SK-N-SH treated with all-trans-retinoic acid at 6 μM for 48 hours (cell line): Measurements from ENCODE around the gene TNIK.

ENCODE experiments used
- ZNF8 ChIP-seq: fragments of 450-650 bp; formaldehyde crosslinking; IDR thresholded peaks from 2 replicates; pipeline ENCODE4 v1.5.0; 2020; ENCODE audit warnings: mild to moderate bottlenecking, moderate library complexity
- TF ChIP-seq, protein P1 (sequence below): fragments of 250-450 bp; sonication (Bioruptor Pico); IDR thresholded peaks from 2 replicates; pipeline ENCODE4 v1.5.0; 2020; ENCODE audit warnings: mild to moderate bottlenecking, moderate library complexity

GRCh38 chr3:171044384-171044783, 415.8 kb downstream of the TNIK start:
- TF ChIP-seq ZNF8 (CRISPR knock-in tag) = no peak
- TF ChIP-seq, protein P1, sequence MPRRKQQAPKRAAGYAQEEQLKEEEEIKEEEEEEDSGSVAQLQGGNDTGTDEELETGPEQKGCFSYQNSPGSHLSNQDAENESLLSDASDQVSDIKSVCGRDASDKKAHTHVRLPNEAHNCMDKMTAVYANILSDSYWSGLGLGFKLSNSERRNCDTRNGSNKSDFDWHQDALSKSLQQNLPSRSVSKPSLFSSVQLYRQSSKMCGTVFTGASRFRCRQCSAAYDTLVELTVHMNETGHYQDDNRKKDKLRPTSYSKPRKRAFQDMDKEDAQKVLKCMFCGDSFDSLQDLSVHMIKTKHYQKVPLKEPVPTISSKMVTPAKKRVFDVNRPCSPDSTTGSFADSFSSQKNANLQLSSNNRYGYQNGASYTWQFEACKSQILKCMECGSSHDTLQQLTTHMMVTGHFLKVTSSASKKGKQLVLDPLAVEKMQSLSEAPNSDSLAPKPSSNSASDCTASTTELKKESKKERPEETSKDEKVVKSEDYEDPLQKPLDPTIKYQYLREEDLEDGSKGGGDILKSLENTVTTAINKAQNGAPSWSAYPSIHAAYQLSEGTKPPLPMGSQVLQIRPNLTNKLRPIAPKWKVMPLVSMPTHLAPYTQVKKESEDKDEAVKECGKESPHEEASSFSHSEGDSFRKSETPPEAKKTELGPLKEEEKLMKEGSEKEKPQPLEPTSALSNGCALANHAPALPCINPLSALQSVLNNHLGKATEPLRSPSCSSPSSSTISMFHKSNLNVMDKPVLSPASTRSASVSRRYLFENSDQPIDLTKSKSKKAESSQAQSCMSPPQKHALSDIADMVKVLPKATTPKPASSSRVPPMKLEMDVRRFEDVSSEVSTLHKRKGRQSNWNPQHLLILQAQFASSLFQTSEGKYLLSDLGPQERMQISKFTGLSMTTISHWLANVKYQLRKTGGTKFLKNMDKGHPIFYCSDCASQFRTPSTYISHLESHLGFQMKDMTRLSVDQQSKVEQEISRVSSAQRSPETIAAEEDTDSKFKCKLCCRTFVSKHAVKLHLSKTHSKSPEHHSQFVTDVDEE (CRISPR knock-in tag) = no peak
